ENCODE data around the gene MSL2.

DNA sequence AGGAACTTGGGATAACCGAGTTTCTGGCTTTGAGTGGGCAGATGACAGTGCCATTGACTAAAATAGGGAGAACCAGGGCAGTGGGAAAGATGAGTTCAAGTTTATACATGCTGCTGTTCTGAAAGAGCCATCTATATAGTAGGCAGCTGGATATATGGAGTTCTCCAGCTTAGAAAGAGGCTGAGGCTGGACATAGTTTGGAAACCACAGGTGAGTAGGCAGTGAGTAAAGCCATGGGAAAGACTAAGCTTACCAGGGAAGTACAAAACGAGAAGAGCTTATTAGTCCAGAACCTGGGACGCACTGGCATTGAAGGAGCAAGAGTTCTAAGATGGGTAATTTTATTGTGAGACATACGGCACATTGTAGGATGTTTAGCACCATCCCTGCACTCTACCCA is 54.2 kb downstream of the MSL2 start:
- no peak for TF ChIP-seq CEBPB (IDR thresholded peaks at IDR 0.05; ENCODE audit: low read depth, low read length)
- TF ChIP-seq, protein P1, sequence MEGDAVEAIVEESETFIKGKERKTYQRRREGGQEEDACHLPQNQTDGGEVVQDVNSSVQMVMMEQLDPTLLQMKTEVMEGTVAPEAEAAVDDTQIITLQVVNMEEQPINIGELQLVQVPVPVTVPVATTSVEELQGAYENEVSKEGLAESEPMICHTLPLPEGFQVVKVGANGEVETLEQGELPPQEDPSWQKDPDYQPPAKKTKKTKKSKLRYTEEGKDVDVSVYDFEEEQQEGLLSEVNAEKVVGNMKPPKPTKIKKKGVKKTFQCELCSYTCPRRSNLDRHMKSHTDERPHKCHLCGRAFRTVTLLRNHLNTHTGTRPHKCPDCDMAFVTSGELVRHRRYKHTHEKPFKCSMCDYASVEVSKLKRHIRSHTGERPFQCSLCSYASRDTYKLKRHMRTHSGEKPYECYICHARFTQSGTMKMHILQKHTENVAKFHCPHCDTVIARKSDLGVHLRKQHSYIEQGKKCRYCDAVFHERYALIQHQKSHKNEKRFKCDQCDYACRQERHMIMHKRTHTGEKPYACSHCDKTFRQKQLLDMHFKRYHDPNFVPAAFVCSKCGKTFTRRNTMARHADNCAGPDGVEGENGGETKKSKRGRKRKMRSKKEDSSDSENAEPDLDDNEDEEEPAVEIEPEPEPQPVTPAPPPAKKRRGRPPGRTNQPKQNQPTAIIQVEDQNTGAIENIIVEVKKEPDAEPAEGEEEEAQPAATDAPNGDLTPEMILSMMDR (conservative IDR thresholded peaks at IDR 0.05; ENCODE audit: low read depth, low read length) = no peak
- no peak for TF ChIP-seq USF2 (IDR thresholded peaks at IDR 0.05; ENCODE audit: low read depth, low read length)
- TF ChIP-seq, protein P2, sequence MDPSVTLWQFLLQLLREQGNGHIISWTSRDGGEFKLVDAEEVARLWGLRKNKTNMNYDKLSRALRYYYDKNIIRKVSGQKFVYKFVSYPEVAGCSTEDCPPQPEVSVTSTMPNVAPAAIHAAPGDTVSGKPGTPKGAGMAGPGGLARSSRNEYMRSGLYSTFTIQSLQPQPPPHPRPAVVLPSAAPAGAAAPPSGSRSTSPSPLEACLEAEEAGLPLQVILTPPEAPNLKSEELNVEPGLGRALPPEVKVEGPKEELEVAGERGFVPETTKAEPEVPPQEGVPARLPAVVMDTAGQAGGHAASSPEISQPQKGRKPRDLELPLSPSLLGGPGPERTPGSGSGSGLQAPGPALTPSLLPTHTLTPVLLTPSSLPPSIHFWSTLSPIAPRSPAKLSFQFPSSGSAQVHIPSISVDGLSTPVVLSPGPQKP (IDR thresholded peaks at IDR 0.05; ENCODE audit: borderline replicate concordance, low read depth, low read length) = no peak
- no peak for TF ChIP-seq RCOR1 (IDR thresholded peaks at IDR 0.05; ENCODE audit: insufficient replicate concordance, low read length)
- no peak for TF ChIP-seq RAD21 (IDR thresholded peaks at IDR 0.05; ENCODE audit: low read length)
- no peak for TF ChIP-seq FOS (IDR thresholded peaks at IDR 0.05; ENCODE audit: low read depth, low read length)
- no peak for TF ChIP-seq POLR2A (IDR thresholded peaks at IDR 0.05; ENCODE audit: low read depth, low read length)
- TF ChIP-seq MAFK (IDR thresholded peaks at IDR 0.05; ENCODE audit: low read depth, low read length) = no peak
- TF ChIP-seq RFX5 (IDR thresholded peaks at IDR 0.05; ENCODE audit: low read depth, low read length) = no peak

All from IMR-90 (cell line).